Cardiac atrium fibroblast (primary cell): ENCODE data around the gene CD300C. TPM values are rescaled to one million over a fixed set of nuclear protein-coding genes. Genes with fewer than 3 reads are reported as not detected.

Experiments used
- total RNA-seq: library from RNA; depleted of rRNA; stranded (reverse); fragments of >200 nt; gene quantifications from 2 replicates; pipeline ENCODE4 v1.2.3, GENCODE V29; 2015

CD300C gene
- total RNA-seq: 0.18 TPM in 1 of 2 replicates, not detected in the other

GRCh38 chr17:74545843-74546230 is at the start of gene CD300C:
Gene CD300C (minus strand): TSS chr17:74546115. CDS start chr17:74545782, 333 bp downstream.

GRCh38 chr17:74592087-74592990 is 46.4 kb upstream of the CD300C start, which contains the start of gene CD300LD:
Gene CD300LD (minus strand): TSS chr17:74592283. CDS start chr17:74592202, 81 bp downstream.

GRCh38 chr17:74567397-74567796 is 21.5 kb upstream of the CD300C start, which contains the start of gene CD300H:
Gene CD300H (minus strand): TSS chr17:74567509.

GRCh38 chr17:74531231-74531761 is 14.6 kb downstream of the CD300C start, which contains the start of gene CD300LB:
Gene CD300LB (minus strand): TSS chr17:74531475. CDS start chr17:74531350, 125 bp downstream.

Other genes starting within 250 kb of the CD300C start
- gene KIF19, start 219.9 kb downstream of the CD300C start, total RNA-seq: 0.97 TPM in 1 of 2 replicates, not detected in the other
- not detected in 2 replicates for gene BTBD17, start 184.2 kb downstream of the CD300C start, total RNA-seq
- gene GPR142, start 178.6 kb downstream of the CD300C start, total RNA-seq: not detected in 2 replicates
- 13.9 and 32.4 TPM in 2 replicates for gene GPRC5C, start 114.0 kb downstream of the CD300C start, total RNA-seq
- not detected in 2 replicates for gene CD300A, start 79.5 kb downstream of the CD300C start, total RNA-seq
- gene CD300LB, start 14.6 kb downstream of the CD300C start, total RNA-seq: not detected in 2 replicates
- not detected in 2 replicates for gene CD300H, start 21.4 kb upstream of the CD300C start, total RNA-seq
- gene CD300LD, start 46.2 kb upstream of the CD300C start, total RNA-seq: not detected in 2 replicates
- not detected in 2 replicates for gene CD300E, start 77.6 kb upstream of the CD300C start, total RNA-seq
- gene CD300LF, start 166.8 kb upstream of the CD300C start, total RNA-seq: not detected in 2 replicates
- 1.1 and 5.8 TPM in 2 replicates for gene RAB37, start 191.1 kb upstream of the CD300C start, total RNA-seq
- 16.2 and 18.1 TPM in 2 replicates for gene NHERF1, start 202.5 kb upstream of the CD300C start, total RNA-seq
- gene NAT9, start 230.2 kb upstream of the CD300C start, total RNA-seq: 28.0 and 54.7 TPM in 2 replicates